ENCODE data around the gene NSRP1.
A peak's percentile ranks its signal among the peaks of the same experiment; 100 is the strongest.

NSRP1 gene

GRCh38 chr17:30208214-30208613 lies 91.6 kb downstream of the NSRP1 start:
- DNase-seq (ENCODE audit: low read depth): no peak
- TF ChIP-seq CTCF (IDR thresholded peaks at IDR 0.05; ENCODE audit: low read depth, low read length, missing control alignments): no peak
- no peak overlapping the region for H3K4me3 ChIP-seq (ENCODE audit: low read depth, low read length)

- no peak for DNase-seq (ENCODE audit: low read depth)
- no peak overlapping the region for H3K4me3 ChIP-seq (ENCODE audit: low read depth, low read length)
- TF ChIP-seq CTCF (IDR thresholded peaks at IDR 0.05; ENCODE audit: low read depth, low read length, missing control alignments): no peak
Observed at GRCh38 chr17:30209930-30210329, 93.3 kb downstream of the NSRP1 start.

- no peak overlapping the region for H3K4me3 ChIP-seq (ENCODE audit: low read depth, low read length)
- no peak for TF ChIP-seq CTCF (IDR thresholded peaks at IDR 0.05; ENCODE audit: low read depth, low read length, missing control alignments)
- no peak for DNase-seq (ENCODE audit: low read depth)
Observed at GRCh38 chr17:30210366-30210765, 93.8 kb downstream of the NSRP1 start.

- no peak overlapping the region for H3K4me3 ChIP-seq (ENCODE audit: low read depth, low read length)
- no peak for TF ChIP-seq CTCF (IDR thresholded peaks at IDR 0.05; ENCODE audit: low read depth, low read length, missing control alignments)
- DNase-seq (ENCODE audit: low read depth): no peak
Observed at GRCh38 chr17:30210901-30211300, 94.3 kb downstream of the NSRP1 start.

GRCh38 chr17:30211371-30211770 lies 94.8 kb downstream of the NSRP1 start:
- no peak overlapping the region for H3K4me3 ChIP-seq (ENCODE audit: low read depth, low read length)
- no peak for TF ChIP-seq CTCF (IDR thresholded peaks at IDR 0.05; ENCODE audit: low read depth, low read length, missing control alignments)
- DNase-seq (ENCODE audit: low read depth): no peak

- no peak overlapping the region for H3K4me3 ChIP-seq (ENCODE audit: low read depth, low read length)
- peak; percentile 41 for DNase-seq (ENCODE audit: low read depth)
Observed at GRCh38 chr17:30212750-30213149, 96.1 kb downstream of the NSRP1 start.

More at GRCh38 chr17:30212750-30213149, 96.1 kb downstream of the NSRP1 start:
- TF ChIP-seq CTCF (IDR thresholded peaks at IDR 0.05; ENCODE audit: low read depth, low read length, missing control alignments): peak; percentile 65
